Urinary bladder (tissue), 4 donors: Measurements from ENCODE around the gene FHAD1. TPM values are rescaled to one million over a fixed set of nuclear protein-coding genes. Genes with fewer than 3 reads are reported as not detected.

Source experiments
- DNase-seq: peaks from one replicate; pipeline ENCODE4 v3.0.0-alpha.2; 2015; ENCODE audit errors: extremely low spot score
- H3K27ac ChIP-seq: one replicate; pipeline ENCODE4 v1.5.1; 2013; ENCODE audit warnings: low read depth, mild to moderate bottlenecking, moderate library complexity
- H3K36me3 ChIP-seq: one replicate; pipeline ENCODE4 v1.6.1; 2013; ENCODE audit warnings: mild to moderate bottlenecking, moderate library complexity; ENCODE audit not compliant: insufficient read depth
- H3K4me1 ChIP-seq: one replicate; pipeline ENCODE4 v1.6.1; 2013; ENCODE audit warnings: mild to moderate bottlenecking, moderate library complexity; ENCODE audit not compliant: insufficient read depth
- H3K4me3 ChIP-seq: one replicate; pipeline ENCODE4 v1.5.1; 2013; ENCODE audit warnings: low read depth, low read length
- WGBS: extraction: QIAGEN DNeasy Blood & Tissue Kit; methylation state at CpG from one replicate; pipeline ENCODE4 v1.1.7; 2013; 5-methylcytosine and 5-hydroxymethylcytosine counted together
- polyA plus RNA-seq: library from polyadenylated mRNA; stranded (reverse); fragments of 200-250 nt; gene quantifications from one replicate; pipeline ENCODE4 v1.2.3, GENCODE V29; 2013
- total RNA-seq: library from RNA; depleted of rRNA; stranded (reverse); fragments of >200 nt; gene quantifications from one replicate; pipeline ENCODE4 v1.2.3, GENCODE V29; 2014
- donor health status: healthy with polysubstance abuse.
- donor health status: healthy.

The FHAD1 gene
- total and polyA plus RNA-seq, 2 donors, result 0.38 to 2.0 TPM

DNA sequence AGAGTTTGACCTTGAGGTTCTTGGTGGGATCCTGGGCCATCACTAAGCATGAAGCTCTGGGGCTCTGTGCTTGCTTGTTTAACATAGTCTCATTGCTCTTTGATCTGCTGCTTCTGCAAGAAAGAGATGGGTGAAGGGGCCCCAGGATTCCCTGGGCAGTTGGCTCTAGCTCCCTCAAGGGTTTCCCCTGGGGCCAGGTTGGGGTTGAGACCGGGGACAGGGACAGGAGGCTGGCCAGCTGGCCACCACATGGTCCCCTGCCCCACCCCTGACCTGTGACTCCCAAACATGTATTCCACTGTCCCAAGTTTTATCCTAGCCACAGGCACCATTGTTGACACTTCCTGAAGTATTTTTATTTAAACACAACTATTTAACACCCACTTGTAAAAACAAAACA is 69.5 kb downstream of the FHAD1 start:
- no peaks in the 10 kb centered on the region for H3K4me1 ChIP-seq
- H3K27ac ChIP-seq, result no peak overlapping the region
- H3K4me3 ChIP-seq, result no peak overlapping the region
- DNase-seq, result no peak
- WGBS, result 34% methylated on average over 1 of the region's 1 CpG
- no peaks in the 10 kb centered on the region for H3K36me3 ChIP-seq

DNA sequence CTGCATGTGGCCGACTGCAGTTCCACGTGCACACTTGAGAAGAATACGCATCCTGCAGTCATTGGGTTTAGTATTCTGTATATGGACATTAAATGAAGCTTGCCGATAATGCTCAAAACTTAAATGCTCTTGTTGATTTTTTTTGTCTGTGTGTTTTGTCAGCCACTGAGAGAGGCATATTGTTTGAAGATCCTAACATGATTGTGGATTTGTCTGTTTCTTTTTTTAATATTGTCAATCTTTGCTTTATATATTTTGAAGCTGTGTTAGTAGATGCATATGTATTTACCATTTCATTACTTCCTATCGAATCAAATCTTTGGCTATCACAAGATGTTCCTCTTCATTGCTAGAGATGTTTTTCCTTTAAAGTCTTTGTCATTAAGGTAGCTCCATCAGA is 73.2 kb downstream of the FHAD1 start:
- Histone ChIP-seq H3K4me1 (no peaks in the 10 kb centered on the region), H3K36me3 (no peaks in the 10 kb centered on the region), H3K27ac (no peak overlapping the region), H3K4me3 (no peak overlapping the region)
- DNase-seq, result no peak
- WGBS, result 96% methylated on average over 5 of the region's 5 CpGs

DNA sequence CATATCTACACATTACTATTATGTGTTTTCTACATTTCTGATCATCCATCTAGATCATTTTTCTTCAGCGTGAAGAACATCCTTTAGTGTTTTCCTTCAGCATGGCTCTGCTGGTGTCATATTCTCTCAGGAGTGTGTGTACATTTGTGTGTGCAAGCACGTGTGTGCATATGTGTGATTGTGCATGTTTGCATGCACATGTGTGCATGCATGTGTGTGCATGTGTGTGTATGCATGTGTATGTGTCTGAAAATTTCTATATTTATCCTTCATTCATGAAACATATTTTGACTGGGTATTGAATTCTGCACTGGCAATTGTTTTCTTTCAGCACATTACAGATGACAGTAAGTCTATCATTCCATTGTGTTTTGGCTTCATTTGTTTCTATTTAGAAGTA is 74.6 kb downstream of the FHAD1 start:
- no peak for DNase-seq
- no peak overlapping the region for H3K4me3 ChIP-seq
- H3K36me3 ChIP-seq, result no peaks in the 10 kb centered on the region
- H3K4me1 ChIP-seq, result no peaks in the 10 kb centered on the region
- 86% methylated on average over 2 of the region's 2 CpGs for WGBS
- no peak overlapping the region for H3K27ac ChIP-seq

DNA sequence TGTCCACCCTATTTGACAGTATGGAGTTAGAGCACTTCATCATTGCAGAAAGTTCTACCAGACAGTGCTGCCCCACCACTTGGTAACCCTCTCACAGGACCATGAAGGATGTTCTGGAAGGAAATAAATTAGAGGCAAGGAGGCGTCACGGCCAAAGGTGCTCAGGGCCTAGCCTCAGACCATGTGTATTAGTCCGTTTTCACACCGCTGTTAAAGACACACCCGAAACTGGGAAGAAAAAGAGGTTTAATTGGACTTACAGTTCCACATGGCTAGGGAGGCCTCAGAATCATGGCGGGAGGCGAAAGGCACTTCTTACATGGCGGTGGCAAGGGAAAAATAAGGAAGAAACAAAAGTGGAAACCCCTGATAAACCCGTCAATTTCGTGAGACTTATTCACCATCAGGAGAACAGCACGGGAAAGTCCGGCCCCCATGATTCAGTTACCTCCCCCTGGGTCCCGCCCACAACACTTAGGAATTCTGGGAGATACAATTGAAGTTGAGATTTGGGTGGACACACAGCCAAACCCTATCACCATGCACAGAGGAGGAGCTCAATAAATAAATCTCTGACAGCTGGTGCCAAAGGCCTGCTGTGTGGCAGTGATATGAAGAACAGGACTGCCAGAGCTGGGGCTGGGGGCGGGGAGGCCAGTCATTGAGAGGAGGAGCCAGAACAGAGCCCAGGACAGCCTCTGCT is 75.8 kb downstream of the FHAD1 start:
- H3K27ac ChIP-seq, result no peak overlapping the region
- DNase-seq, result no peak
- WGBS, result 81% methylated on average over 14 of the region's 14 CpGs
- no peak overlapping the region for H3K4me3 ChIP-seq
- no peaks in the 10 kb centered on the region for H3K36me3 ChIP-seq
- H3K4me1 ChIP-seq, result no peaks in the 10 kb centered on the region

DNA sequence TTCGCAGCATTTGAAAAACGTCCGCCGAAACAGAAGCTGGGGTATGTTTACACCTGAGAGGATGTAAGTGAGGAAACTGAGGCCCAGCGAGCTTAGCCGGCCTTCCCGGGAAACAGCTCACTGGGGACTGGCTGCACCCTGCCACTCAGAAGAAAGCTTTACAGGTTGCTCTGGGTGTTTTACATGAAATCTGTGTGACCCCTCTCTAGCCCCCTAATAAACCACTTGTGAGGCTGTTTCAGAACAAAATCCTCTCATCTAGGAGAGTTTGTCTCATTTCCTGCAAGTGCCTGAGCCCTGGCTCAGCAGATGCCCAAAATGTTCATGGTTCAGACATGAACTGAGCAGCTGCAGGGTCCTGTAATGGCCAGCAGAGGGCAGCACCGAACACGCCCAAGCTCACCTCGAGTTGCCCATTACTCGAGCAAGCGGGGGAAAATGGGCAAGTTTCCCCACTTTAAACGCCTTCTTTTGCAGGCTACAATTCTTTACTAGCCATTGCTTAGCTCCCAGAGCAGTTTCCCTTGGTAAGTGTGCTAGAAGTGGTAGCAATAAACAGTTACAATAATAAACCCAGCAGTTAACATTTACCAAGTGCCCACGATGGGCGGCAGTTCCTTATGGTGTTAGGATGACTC is 76.4 kb downstream of the FHAD1 start:
- Histone ChIP-seq H3K27ac (no peak overlapping the region), H3K36me3 (no peaks in the 10 kb centered on the region), H3K4me1 (no peaks in the 10 kb centered on the region), H3K4me3 (no peak overlapping the region)
- WGBS, result 42% methylated on average over 15 of the region's 15 CpGs
- DNase-seq, result peak; percentile 49

DNA sequence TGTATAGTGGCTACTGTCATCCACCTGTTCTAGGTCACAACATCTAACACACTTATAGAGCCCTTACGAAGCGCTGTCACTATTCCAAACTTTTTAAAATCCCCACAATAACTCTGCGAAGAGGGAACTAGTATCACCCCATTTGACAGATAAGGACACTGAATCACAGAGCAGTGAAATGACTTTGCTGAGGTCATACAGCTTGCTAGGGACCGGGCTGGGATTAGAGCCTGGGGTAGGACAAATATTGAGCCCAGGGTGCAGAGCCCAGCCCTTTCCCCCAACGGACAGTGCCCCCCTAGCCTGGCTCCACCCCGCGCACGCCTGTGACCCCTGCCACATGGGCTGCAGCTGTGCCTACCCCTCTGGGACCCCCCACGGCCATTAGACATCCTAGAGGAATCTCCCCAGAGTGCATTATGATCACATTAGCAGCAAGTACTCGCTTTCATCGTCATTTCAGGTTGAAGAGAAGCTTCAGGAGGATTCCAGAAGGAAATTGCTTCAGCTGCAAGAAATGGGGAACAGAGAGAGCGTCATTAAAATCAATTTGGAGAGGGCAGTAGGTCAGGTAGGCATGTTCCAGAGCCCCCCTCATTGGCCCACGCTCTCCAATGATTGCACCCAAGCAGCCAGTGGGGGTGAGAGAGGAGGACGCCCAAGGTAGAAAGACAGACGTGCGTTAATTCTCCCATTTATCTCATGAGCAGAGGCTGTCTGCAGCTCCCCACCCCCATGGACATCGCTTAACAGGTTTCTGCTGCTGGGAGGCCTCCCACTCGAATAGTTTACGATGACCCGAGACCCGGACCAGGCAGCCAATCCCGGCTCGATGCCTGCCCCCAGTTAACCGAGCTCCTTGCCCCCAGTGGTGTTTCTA is 77.2 kb downstream of the FHAD1 start:
- DNase-seq, result no peak
- H3K36me3 ChIP-seq, result no peaks in the 10 kb centered on the region
- H3K4me1 ChIP-seq, result no peaks in the 10 kb centered on the region
- 57% methylated on average over 24 of the region's 24 CpGs for WGBS
- H3K4me3 ChIP-seq, result no peak overlapping the region
- no peak overlapping the region for H3K27ac ChIP-seq

DNA sequence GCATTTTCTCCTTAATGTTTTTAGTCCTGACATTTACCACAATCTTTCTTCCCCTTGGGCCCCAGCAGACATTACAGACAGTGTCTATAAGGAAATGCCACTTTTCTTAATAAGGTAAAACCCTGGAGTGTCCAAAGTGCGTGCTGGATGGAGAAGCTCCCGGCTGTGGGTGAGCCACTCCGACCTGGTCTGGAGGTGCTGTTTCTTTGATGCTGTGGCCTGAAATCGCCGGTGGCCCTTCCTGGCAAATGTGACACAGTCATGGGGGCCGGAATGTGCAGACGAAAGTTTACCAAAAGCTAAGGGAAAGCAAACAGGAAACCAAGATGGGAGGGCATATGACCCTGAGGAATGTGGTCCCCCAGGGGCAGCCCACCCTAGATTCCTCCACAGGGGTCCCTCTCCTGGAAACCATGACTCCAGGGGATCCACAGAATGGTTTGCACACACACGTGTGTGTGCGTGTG is 77.9 kb downstream of the FHAD1 start:
- H3K4me1 ChIP-seq, result no peaks in the 10 kb centered on the region
- DNase-seq, result no peak
- no peak overlapping the region for H3K4me3 ChIP-seq
- H3K27ac ChIP-seq, result no peak overlapping the region
- no peaks in the 10 kb centered on the region for H3K36me3 ChIP-seq
- WGBS, result 80% methylated on average over 9 of the region's 9 CpGs

DNA sequence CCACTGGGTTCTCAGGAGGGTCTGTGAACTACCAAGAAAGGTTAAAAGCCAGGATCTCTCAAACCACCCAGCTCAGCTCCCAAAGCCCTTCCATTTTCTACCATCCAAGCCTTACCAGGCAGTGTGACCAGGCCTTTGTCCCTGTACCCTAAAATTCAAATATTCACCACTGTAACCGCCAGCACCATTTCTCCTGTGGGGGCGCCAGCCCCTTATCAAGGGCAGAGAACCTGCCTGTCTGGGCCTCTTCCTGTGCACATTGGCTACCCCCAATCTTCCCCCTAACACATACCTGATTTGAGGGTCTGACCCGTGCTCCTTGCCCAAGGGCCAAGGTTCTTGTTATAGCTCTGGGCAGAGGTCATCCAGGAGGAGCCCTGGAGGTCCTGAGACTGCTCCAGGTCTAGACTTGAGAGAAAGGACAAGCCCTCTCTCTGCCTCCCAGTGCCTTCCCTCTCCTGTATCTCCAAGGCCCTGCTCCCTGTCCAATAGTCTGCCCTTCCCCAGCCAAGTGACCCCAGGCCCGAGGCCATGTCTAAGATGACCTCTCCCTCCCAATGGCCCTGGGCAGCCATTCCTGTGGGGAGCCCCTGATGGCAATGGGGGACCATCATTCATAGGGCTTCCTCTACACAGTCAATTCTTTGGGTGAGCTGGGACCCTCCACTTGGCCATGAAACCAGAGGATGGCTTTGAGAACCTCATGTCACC is 78.5 kb downstream of the FHAD1 start:
- 98% methylated on average over 4 of the region's 4 CpGs for whole genome bisulfite sequencing
- no peaks in the 10 kb centered on the region for H3K4me1 ChIP-seq
- no peak overlapping the region for H3K27ac ChIP-seq
- no peak for DNase-seq
- no peaks in the 10 kb centered on the region for H3K36me3 ChIP-seq
- H3K4me3 ChIP-seq, result no peak overlapping the region

DNA sequence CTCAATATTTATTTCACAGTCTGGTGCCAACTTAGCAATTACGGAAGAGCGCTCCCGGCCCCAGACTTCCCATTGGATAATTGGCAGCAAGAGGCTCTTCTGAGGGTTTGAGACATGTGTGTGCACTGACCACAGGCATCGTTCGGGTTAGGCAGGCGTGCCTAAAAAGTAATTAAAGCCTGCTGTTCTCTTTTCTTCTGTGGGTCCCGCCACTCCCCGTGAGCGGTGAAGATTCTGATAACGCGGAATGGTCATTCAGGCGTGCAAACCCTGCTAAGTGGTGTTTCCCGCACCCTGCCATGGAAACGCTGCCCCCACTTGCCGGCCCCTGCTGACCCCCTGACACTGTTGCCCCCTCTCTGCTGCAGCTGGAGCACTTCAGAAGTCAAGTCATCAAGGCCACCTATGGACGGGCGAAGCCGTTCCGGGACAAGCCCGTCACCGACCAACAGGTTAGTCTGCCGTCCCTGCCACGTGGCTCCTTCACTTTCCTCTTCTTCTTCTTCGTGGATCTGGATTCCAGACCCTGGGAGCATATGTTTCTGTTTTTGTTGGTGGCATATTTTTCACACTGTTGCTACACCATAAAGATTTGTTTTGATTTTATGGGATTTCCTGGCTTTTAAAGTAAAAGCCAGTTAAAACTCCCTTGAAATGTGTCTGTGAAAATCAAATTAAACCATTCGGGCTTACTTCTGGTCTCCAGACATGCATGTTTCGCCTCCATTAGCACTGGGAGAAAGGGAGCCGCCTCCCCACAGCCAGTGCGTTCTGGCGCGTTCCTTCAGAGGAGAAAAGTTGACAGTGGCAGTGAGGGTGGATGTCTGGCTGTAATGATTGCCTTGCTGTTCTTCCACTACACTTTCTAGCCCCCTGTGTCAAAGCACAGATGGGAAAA is 79.9 kb downstream of the FHAD1 start:
- H3K4me1 ChIP-seq, result no peaks in the 10 kb centered on the region
- no peak overlapping the region for H3K27ac ChIP-seq
- H3K36me3 ChIP-seq, result no peaks in the 10 kb centered on the region
- no peak for DNase-seq
- no peak overlapping the region for H3K4me3 ChIP-seq
- 56% methylated on average over 30 of the region's 30 CpGs for WGBS

DNA sequence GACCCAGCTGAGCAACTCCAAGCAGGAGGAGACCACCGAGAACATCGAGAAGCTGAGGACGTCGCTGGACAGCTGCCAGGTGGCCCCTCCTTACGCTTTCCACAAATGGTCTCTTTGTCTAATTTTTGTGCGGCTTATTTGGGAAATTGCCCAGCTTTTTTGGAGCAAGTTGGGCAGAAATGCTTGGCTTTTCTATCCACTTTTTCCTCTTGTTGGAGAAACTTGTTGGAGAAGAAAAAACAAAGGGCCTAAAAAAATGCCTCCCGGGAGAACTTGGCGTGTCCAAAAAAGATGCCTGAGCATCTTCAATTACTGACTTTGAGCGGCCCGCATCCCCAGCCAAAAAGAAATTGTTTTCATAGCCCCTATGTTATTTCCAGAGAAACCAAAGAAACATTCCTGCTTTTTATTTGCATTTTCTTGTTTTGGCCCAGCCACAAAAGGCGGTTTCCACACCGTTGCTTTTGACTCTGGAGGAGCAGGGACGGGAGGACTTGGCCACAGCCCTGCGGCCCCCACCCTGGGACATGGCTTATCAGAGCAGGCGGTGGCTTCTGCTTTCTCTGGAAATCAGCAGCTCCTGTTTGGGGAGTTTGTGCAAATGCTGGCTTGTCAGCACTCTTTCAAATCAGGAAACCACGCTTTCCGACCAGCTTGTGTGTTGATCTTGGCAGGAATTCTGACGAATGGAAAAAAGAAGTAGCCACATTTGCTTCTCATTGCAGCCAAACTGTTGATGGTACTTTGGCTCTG is 81.5 kb downstream of the FHAD1 start:
- DNase-seq, result peak; percentile 82
- Histone ChIP-seq H3K4me3 (no peak overlapping the region), H3K4me1 (no peaks in the 10 kb centered on the region), H3K27ac (no peak overlapping the region), H3K36me3 (no peaks in the 10 kb centered on the region)
- WGBS, result 13% methylated on average over 18 of the region's 18 CpGs

DNA sequence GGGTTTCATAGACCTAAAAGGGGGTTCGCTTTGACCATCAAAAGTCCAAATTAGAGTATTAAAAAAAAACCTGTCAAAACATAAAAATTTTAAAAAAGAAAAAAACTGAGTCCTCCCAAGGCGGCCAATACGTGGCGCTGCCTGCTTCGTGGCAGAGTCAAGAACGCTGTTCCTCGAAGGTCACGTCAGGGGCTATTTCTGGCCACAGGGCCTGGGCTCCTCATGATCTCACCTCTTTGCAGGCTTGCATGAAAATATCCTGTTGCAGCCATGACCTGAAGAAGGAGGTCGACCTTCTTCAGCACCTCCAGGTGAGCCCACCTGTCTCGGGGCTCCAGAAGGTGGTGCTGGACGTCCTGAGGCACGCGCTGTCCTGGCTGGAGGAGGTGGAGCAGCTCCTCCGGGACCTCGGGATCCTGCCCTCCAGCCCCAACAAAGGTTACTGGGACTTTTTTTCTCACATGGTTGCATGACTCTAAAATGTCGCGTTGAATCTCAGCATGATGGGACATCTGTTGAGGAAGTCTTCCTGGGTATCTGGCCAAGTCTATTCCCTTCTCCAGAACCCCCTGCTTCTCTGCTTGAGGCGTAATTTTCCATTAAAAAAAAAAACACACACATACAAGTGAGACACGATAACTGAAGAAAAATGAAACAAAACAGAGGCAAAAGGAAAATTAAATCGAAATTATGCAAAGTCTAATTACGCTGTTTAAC is 82.2 kb downstream of the FHAD1 start:
- Histone ChIP-seq H3K27ac (no peak overlapping the region), H3K36me3 (no peaks in the 10 kb centered on the region), H3K4me3 (no peak overlapping the region), H3K4me1 (no peaks in the 10 kb centered on the region)
- DNase-seq, result no peak
- 50% methylated on average over 21 of the region's 21 CpGs for WGBS

DNA sequence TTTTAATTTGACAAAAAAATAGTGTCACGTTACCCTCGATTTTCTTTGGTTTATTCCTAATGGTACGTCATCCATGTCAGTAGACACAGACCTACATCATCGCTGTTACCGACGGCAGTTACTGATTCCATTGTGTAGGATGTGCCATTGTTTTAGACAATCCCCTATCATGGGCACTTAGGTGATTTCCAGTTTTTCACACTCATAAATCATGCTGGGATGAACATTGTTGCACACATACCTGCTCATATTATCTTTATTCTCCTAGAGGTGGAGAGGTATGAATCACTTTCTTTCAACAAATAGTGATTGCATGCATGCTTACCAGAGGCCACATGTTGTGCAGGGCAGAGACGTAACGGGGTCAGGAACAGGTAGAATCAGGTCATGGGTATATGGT is 83.0 kb downstream of the FHAD1 start:
- 92% methylated on average over 8 of the region's 8 CpGs for WGBS
- Histone ChIP-seq H3K4me3 (no peak overlapping the region), H3K4me1 (no peaks in the 10 kb centered on the region), H3K27ac (no peak overlapping the region), H3K36me3 (no peaks in the 10 kb centered on the region)
- DNase-seq, result no peak
